HG03521 (cell line): ENCODE data around the gene ZNF692.
A peak's percentile ranks its signal among the peaks of the same experiment; 100 is the strongest.

Source experiments
- ATAC-seq: cut with Tn5 transposase; IDR thresholded peaks from one replicate; pipeline ENCODE4 v1.9.1; 2021; ENCODE audit warnings: mild to moderate bottlenecking, moderate library complexity; ENCODE audit not compliant: unreplicated experiment

The ZNF692 gene

GRCh38 chr1:248825909-248826760, 32.8 kb downstream of the ZNF692 start, which contains the start of gene SH3BP5L:
Gene SH3BP5L, minus strand, starts transcription at chr1:248825915. Its CDS starts 980 bp downstream, at chr1:248824935.
- ATAC-seq = peak; percentile 87

- peak; percentile 4 for ATAC-seq
Observed at GRCh38 chr1:248825573-248825908, 33.3 kb downstream of the ZNF692 start.

- no peak for ATAC-seq
Observed at GRCh38 chr1:248825136-248825535, 33.7 kb downstream of the ZNF692 start.

DNA sequence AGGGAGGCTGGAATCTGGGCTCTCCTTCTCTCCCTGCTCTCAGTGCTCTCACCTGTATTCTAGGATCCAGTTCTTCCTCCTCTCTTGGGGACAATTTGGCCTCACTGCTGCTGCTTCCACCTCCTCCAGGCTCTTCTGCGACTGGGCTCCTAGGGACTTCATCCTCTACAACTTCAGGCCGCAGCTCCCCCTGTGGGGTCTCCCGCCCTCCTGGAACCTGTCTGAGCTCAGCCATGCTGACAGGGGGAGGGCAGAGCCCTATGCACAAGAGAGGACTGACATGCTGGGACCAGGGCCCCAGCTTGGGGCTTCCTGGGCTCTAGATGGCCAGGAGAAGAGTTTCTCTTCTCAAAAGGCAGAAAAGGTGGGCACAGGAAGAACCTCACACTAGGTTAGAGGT, 34.2 kb downstream of the ZNF692 start:
- no peak for ATAC-seq

DNA sequence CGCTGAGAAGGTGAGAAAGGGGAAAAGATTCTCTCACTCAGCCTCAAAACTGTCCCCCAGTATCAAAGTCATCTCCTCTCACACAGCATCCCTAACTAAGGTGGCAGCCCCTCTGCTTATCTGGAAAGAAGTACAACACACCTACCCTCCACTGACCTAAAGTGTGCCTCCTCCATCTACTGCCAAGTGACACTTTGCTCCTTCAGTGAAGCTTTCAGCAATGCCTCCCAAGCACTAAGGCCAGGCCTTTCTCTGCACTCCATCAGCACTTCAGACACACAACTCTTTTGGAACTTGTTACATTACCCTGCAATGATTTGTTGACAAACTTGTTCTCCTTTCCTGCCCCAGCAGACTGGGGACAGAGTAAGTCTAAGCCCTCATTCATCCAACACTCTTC, 34.6 kb downstream of the ZNF692 start:
- ATAC-seq = no peak

DNA sequence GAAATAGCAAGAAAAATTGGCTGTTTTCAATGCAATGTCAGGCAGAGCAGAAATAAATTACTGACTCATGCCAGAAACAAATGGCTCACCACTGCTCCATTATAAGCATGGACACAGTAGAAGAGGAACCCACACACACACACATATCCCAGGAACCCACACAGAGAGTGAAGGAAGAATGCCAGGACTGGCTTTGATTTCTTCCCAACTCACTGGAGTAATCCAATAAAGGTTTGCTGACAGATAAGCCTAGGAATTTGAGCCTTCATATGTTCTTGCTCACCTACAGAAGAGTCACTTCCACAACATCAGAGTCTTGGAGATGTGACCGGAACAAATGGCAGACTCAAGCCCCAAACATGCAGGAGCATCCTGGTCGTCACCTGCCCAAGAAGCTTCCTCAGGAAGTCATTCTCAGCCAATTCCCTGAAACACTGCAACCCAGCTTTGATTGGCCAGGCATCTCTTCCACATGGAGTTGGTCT, 35.3 kb downstream of the ZNF692 start:
- no peak for ATAC-seq

- peak; percentile 19 for ATAC-seq
Observed at GRCh38 chr1:248822148-248823032, 36.5 kb downstream of the ZNF692 start.

- ATAC-seq = no peak
Observed at GRCh38 chr1:248821641-248822040, 37.2 kb downstream of the ZNF692 start.

GRCh38 chr1:248821101-248821500, 37.8 kb downstream of the ZNF692 start:
- no peak for ATAC-seq

- no peak for ATAC-seq
Observed at GRCh38 chr1:248820041-248820585, 38.8 kb downstream of the ZNF692 start.

GRCh38 chr1:248818505-248819374, 40.1 kb downstream of the ZNF692 start:
- ATAC-seq = no peak

- no peak for ATAC-seq
Observed at GRCh38 chr1:248817065-248817464, 41.8 kb downstream of the ZNF692 start.

GRCh38 chr1:248816042-248816851, 42.6 kb downstream of the ZNF692 start:
- no peak for ATAC-seq

GRCh38 chr1:248815407-248816034, 43.4 kb downstream of the ZNF692 start:
- ATAC-seq = no peak

DNA sequence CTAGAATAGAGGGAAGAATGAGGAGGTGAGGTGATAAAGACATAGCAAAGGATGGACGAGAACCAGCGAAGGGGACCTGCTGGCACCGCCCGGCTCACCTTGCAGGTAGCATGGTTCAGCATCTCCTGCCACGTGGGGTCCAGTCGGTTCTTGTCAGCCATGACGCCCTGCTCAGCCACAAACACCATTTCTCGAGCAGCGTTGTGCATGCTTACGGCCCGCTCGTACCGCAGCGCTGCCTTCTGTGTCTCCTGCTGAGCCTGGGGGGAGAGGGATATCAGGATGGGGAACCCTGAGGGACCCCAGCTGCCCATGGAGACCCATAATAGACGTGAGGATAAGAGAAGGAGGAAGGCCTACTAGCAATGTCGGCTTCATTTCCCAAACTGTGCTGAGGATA, 44.5 kb downstream of the ZNF692 start:
- no peak for ATAC-seq

DNA sequence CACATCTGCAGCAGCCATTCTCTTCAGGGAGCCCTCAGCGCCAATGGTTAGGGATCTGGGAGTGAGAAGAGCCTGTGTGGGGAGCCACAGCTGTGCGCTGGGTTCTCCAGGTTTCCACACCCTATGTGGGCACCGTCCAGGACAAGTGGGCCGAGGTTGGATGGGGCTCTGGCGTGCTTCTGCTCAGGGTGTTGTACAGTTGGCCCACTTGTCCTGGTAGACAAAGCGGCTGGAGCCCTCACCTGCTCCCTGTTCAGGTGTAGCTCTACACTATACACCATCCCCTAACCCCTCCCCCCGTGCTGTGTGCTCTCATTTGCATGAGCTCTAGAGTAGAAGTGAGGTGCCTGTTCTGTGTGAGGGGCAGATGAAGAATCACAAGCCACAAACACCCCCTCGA, 45.3 kb downstream of the ZNF692 start:
- no peak for ATAC-seq

- no peak for ATAC-seq
Observed at GRCh38 chr1:248812736-248813425, 46.0 kb downstream of the ZNF692 start.
